H9 (cell line): ENCODE results near the gene CUL2. TPM values are rescaled to one million over a fixed set of nuclear protein-coding genes. Genes with fewer than 3 reads are reported as not detected.

Source experiments
- DNase-seq: peaks from one replicate; pipeline ENCODE4 v3.0.0-alpha.2; 2017
- H2AFZ ChIP-seq: one replicate; pipeline ENCODE4 v1.6.1; 2013; ENCODE audit warnings: mild to moderate bottlenecking, low read length, control low read depth, moderate library complexity
- H2AK5ac ChIP-seq: 2 replicates; pipeline ENCODE4 v1.6.1; 2013; ENCODE audit warnings: low read length, control low read depth, mixed read lengths; ENCODE audit not compliant: insufficient read length
- H2BK120ac ChIP-seq: one replicate; pipeline ENCODE4 v1.6.1; 2013; ENCODE audit warnings: low read depth, mild to moderate bottlenecking, low read length, control low read depth, inconsistent platforms; ENCODE audit not compliant: poor library complexity, severe bottlenecking
- H2BK12ac ChIP-seq: 2 replicates; pipeline ENCODE4 v1.6.1; 2013; ENCODE audit warnings: low read length, control low read depth, mixed read lengths, low read depth; ENCODE audit not compliant: insufficient read length
- H2BK15ac ChIP-seq: 2 replicates; pipeline ENCODE4 v1.6.1; 2013; ENCODE audit warnings: low read depth, low read length, control low read depth
- H2BK20ac ChIP-seq: one replicate; pipeline ENCODE4 v1.6.1; 2013; ENCODE audit warnings: low read depth, mild to moderate bottlenecking, low read length, control low read depth, inconsistent platforms; ENCODE audit not compliant: poor library complexity, severe bottlenecking
- H2BK5ac ChIP-seq: 2 replicates; pipeline ENCODE4 v1.6.1; 2013; ENCODE audit warnings: low read length, control low read depth, mixed read lengths; ENCODE audit not compliant: insufficient read length
- H3K14ac ChIP-seq: 2 replicates; pipeline ENCODE4 v1.6.1; 2013; ENCODE audit warnings: low read length, control low read depth; ENCODE audit not compliant: insufficient read depth
- H3K18ac ChIP-seq: 2 replicates; pipeline ENCODE4 v1.6.1; 2013; ENCODE audit warnings: low read depth, mild to moderate bottlenecking, mixed read lengths, low read length, control low read depth; ENCODE audit not compliant: insufficient read length
- H3K23ac ChIP-seq: 2 replicates; pipeline ENCODE4 v1.6.1; 2013; ENCODE audit warnings: low read length, control low read depth, mixed read lengths, low read depth; ENCODE audit not compliant: insufficient read length
- H3K23me2 ChIP-seq: 2 replicates; pipeline ENCODE4 v1.6.1; 2013; ENCODE audit warnings: low read depth, mild to moderate bottlenecking, mixed read lengths, low read length, control low read depth; ENCODE audit not compliant: insufficient read length, poor library complexity, severe bottlenecking
- H3K27ac ChIP-seq: 2 replicates; pipeline ENCODE4 v1.5.1; 2013; ENCODE audit warnings: low read length, control low read depth, mixed read lengths, low read depth; ENCODE audit not compliant: insufficient read length
- H3K27me3 ChIP-seq: 2 replicates; pipeline ENCODE4 v1.6.1; 2013; ENCODE audit warnings: low read length, control low read depth, inconsistent platforms; ENCODE audit not compliant: insufficient read depth
- H3K4ac ChIP-seq: 2 replicates; pipeline ENCODE4 v1.6.1; 2013; ENCODE audit warnings: low read depth, mild to moderate bottlenecking, control low read depth, inconsistent platforms, low read length, moderate library complexity
- H3K4me1 ChIP-seq: 2 replicates; pipeline ENCODE4 v1.6.1; 2013; ENCODE audit warnings: low read length, control low read depth, inconsistent platforms; ENCODE audit not compliant: insufficient read depth
- H3K4me2 ChIP-seq: 2 replicates; pipeline ENCODE4 v1.6.1; 2013; ENCODE audit warnings: low read length, control low read depth, mixed read lengths; ENCODE audit not compliant: insufficient read length, insufficient read depth
- H3K56ac ChIP-seq: 2 replicates; pipeline ENCODE4 v1.6.1; 2013; ENCODE audit warnings: low read depth, mild to moderate bottlenecking, mixed read lengths, low read length, control low read depth; ENCODE audit not compliant: insufficient read length
- H3K79me1 ChIP-seq: 2 replicates; pipeline ENCODE4 v1.6.1; 2013; ENCODE audit warnings: low read depth, mild to moderate bottlenecking, moderate library complexity, low read length, control low read depth, inconsistent platforms; ENCODE audit not compliant: insufficient read depth, poor library complexity, severe bottlenecking
- H3K79me2 ChIP-seq: 2 replicates; pipeline ENCODE4 v1.6.1; 2013; ENCODE audit warnings: low read length, control low read depth, inconsistent platforms; ENCODE audit not compliant: insufficient read depth
- H3K9ac ChIP-seq: 2 replicates; pipeline ENCODE4 v1.6.1; 2013; ENCODE audit warnings: low read length, control low read depth, mixed read lengths; ENCODE audit not compliant: insufficient read length; ENCODE audit errors: extremely low read depth
- H3K9me3 ChIP-seq: one replicate; pipeline ENCODE4 v1.6.1; 2013; ENCODE audit warnings: low read depth, low read length, inconsistent platforms; ENCODE audit not compliant: control insufficient read depth
- H3T11ph ChIP-seq: one replicate; pipeline ENCODE4 v1.6.1; 2013; ENCODE audit warnings: mild to moderate bottlenecking, low read length, control low read depth, inconsistent platforms
- H4K20me1 ChIP-seq: one replicate; pipeline ENCODE4 v1.6.1; 2013; ENCODE audit not compliant: control insufficient read depth, insufficient read length, insufficient read depth
- H4K5ac ChIP-seq: 2 replicates; pipeline ENCODE4 v1.6.1; 2013; ENCODE audit warnings: low read depth, mild to moderate bottlenecking, mixed read lengths, low read length, control low read depth; ENCODE audit not compliant: insufficient read length
- H4K8ac ChIP-seq: replicated peaks from 2 replicates; pipeline ENCODE4 v1.6.1; 2013; ENCODE audit warnings: low read length, control low read depth, mixed read lengths, low read depth; ENCODE audit not compliant: insufficient read length
- H4K91ac ChIP-seq: 2 replicates; pipeline ENCODE4 v1.6.1; 2013; ENCODE audit warnings: low read depth, mild to moderate bottlenecking, moderate library complexity, mixed read lengths, low read length, control low read depth; ENCODE audit not compliant: insufficient read length
- H3K27ac Mint-ChIP-seq, 3 experiments: 2 replicates in 2 of 3; 3 replicates in 1 of 3; pipeline ENCODE4 v1.8.0; 2020 to 2021; ENCODE audit warnings: mixed read lengths in 3 of 3, mild to moderate bottlenecking in 1 of 3, moderate library complexity in 1 of 3
- H3K27me3 Mint-ChIP-seq: 2 replicates; pipeline ENCODE4 v1.8.0; 2021; ENCODE audit warnings: low read depth, mild to moderate bottlenecking, moderate library complexity, mixed read lengths
- H3K36me3 Mint-ChIP-seq, 3 experiments: 2 replicates in 2 of 3; 3 replicates in 1 of 3; pipeline ENCODE4 v1.8.0; 2020 to 2021; ENCODE audit warnings: low read depth in 3 of 3, mixed read lengths in 3 of 3; ENCODE audit not compliant: insufficient read depth in 1 of 3
- H3K4me1 Mint-ChIP-seq, 2 experiments: 2 replicates each; pipeline ENCODE4 v1.8.0; 2020; ENCODE audit warnings: mixed read lengths in 2 of 2
- H3K4me3 Mint-ChIP-seq, 2 experiments: 2 replicates in 1 of 2; 3 replicates in 1 of 2; pipeline ENCODE4 v1.8.0; 2020 to 2021; ENCODE audit warnings: mild to moderate bottlenecking in 2 of 2, mixed read lengths in 2 of 2, moderate library complexity in 1 of 2
- H3K9me3 Mint-ChIP-seq, 2 experiments: 2 replicates in 1 of 2; 3 replicates in 1 of 2; pipeline ENCODE4 v1.8.0; 2020; ENCODE audit warnings: mild to moderate bottlenecking in 2 of 2, mixed read lengths in 2 of 2, moderate library complexity in 1 of 2
- WGBS: extraction: QIAGEN DNeasy Blood & Tissue Kit; methylation state at CpG from one replicate; pipeline ENCODE4 v1.1.7; 2013; ENCODE audit warnings: missing lambda C conversion rate, low lambda C conversion rate, mixed read lengths; ENCODE audit not compliant: insufficient read length; ENCODE audit errors: extremely low coverage; 5-methylcytosine and 5-hydroxymethylcytosine counted together
- total RNA-seq: library from RNA; stranded (reverse); gene quantifications from 2 replicates; pipeline ENCODE4 v1.2.1, GENCODE V29; 2021
- TF ChIP-seq, protein P1 (sequence below): fragments of 200-600 bp; sonication (generic); conservative IDR thresholded peaks from 3 replicates; pipeline ENCODE4 v1.8.0; 2021; ENCODE audit warnings: antibody characterized with exemption, mild to moderate bottlenecking

The CUL2 gene
- total RNA-seq, 1 experiment from 2014 or later = 43.3 TPM

DNA sequence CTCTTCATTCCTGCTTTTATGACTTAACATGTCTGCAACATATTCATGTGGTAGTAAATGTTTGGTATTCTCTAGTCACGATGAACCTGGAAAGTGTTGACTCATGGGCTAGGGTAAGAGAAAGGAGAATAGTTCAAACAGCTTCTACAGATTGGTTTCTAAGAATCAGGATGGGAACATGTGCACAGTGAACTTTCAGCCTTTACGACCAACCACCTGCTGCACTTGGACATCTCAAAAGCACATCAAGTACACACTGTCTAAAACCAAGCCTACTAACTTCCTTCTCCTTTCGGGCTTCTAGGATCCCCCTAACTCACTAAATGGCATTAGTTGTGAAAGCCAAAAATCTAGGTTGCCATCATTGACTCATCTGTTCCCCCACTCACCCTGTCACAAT lies 85.5 kb downstream of the CUL2 start:
- H3K9me3 ChIP-seq = no peaks in the 10 kb centered on the region
- no peak overlapping the region for H3K9ac ChIP-seq
- DNase-seq = no peak
- no peak overlapping the region for H3K14ac ChIP-seq
- no peak overlapping the region for H2BK5ac ChIP-seq
- H2BK12ac ChIP-seq = no peak overlapping the region
- no peak overlapping the region for H3K23ac ChIP-seq
- H3K4me2 ChIP-seq = no peak overlapping the region
- H4K20me1 ChIP-seq = no peaks in the 10 kb centered on the region
- H4K91ac ChIP-seq = no peak overlapping the region
- Mint-ChIP-seq H3K4me3 (no peak overlapping the region), H3K9me3 (no peaks in the 10 kb centered on the region), H3K27ac (no peak overlapping the region; a peak in 1 of 7 replicates), H3K27me3 (no peaks in the 10 kb centered on the region), H3K4me1 (peaks cover 13 to 21% of the 10 kb centered on the region in 2 experiments), H3K36me3 (peaks cover 0 to 3% (median 0%) of the 10 kb centered on the region in 3 experiments; a peak in 1 of 7 replicates)
- no peak overlapping the region for H3K27ac ChIP-seq
- H3K79me1 ChIP-seq = no peaks in the 10 kb centered on the region
- no CpG with 5 or more reads among the region's 3 CpGs for WGBS
- no peak overlapping the region for H3K56ac ChIP-seq
- no peaks in the 10 kb centered on the region for H3K79me2 ChIP-seq
- TF ChIP-seq, protein P1, sequence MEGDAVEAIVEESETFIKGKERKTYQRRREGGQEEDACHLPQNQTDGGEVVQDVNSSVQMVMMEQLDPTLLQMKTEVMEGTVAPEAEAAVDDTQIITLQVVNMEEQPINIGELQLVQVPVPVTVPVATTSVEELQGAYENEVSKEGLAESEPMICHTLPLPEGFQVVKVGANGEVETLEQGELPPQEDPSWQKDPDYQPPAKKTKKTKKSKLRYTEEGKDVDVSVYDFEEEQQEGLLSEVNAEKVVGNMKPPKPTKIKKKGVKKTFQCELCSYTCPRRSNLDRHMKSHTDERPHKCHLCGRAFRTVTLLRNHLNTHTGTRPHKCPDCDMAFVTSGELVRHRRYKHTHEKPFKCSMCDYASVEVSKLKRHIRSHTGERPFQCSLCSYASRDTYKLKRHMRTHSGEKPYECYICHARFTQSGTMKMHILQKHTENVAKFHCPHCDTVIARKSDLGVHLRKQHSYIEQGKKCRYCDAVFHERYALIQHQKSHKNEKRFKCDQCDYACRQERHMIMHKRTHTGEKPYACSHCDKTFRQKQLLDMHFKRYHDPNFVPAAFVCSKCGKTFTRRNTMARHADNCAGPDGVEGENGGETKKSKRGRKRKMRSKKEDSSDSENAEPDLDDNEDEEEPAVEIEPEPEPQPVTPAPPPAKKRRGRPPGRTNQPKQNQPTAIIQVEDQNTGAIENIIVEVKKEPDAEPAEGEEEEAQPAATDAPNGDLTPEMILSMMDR = no peak
- H3K27me3 ChIP-seq = no peaks in the 10 kb centered on the region
- no peak overlapping the region for H2BK15ac ChIP-seq
- no peak overlapping the region for H3K4ac ChIP-seq
- no peak overlapping the region for H4K5ac ChIP-seq
- no peak overlapping the region for H2BK120ac ChIP-seq
- H3K4me1 ChIP-seq = no peaks in the 10 kb centered on the region; the same call in 1 of the 2 replicates
- H2BK20ac ChIP-seq = no peak overlapping the region
- H3T11ph ChIP-seq = no peak overlapping the region
- H2AFZ ChIP-seq = no peak overlapping the region
- H3K18ac ChIP-seq = no peak overlapping the region
- no peak overlapping the region for H4K8ac ChIP-seq
- no peak overlapping the region for H2AK5ac ChIP-seq
- no peaks in the 10 kb centered on the region for H3K23me2 ChIP-seq
